ENCODE results near the gene MPV17L2.

Gene MPV17L2

GRCh38 chr19:18233224-18233825 is 40.3 kb downstream of the MPV17L2 start:
- no peaks in the 10 kb centered on the region for H4K20me1 ChIP-seq (ENCODE audit: control insufficient read depth, insufficient read depth, low read depth, low read length)
- no peak overlapping the region for H3K4me2 ChIP-seq (ENCODE audit: low read length)
- H3K9me3 ChIP-seq (ENCODE audit: control insufficient read depth, insufficient read depth, low read length): no peaks in the 10 kb centered on the region
- TF ChIP-seq EZH2phosphoT487 (IDR thresholded peaks at IDR 0.05; ENCODE audit: borderline replicate concordance, low read length): no peak
- TF ChIP-seq CTCF (IDR thresholded peaks at IDR 0.05; ENCODE audit: low read depth, low read length, poor library complexity, severe bottlenecking): no peak
- H3K4me1 ChIP-seq (ENCODE audit: control insufficient read depth, low read length): peaks cover 35% of the 10 kb centered on the region
- H3K4me3 ChIP-seq (ENCODE audit: low read length): no peak overlapping the region
- H3K27me3 ChIP-seq (ENCODE audit: control insufficient read depth, low read length): peaks cover 32% of the 10 kb centered on the region
- no peak overlapping the region for H3K27ac ChIP-seq (ENCODE audit: low read depth, low read length)
- no peaks in the 10 kb centered on the region for H3K36me3 ChIP-seq (ENCODE audit: control insufficient read depth, low read length)
- H3F3A ChIP-seq (ENCODE audit: control insufficient read depth, insufficient read depth): peaks cover 8% of the 10 kb centered on the region
- H3K79me2 ChIP-seq (ENCODE audit: control insufficient read depth, low read length): no peaks in the 10 kb centered on the region
- no peaks in the 10 kb centered on the region for H3K9me2 ChIP-seq (replicated peaks; ENCODE audit: control insufficient read depth, low read length)

GRCh38 chr19:18234194-18234593 is 41.2 kb downstream of the MPV17L2 start:
- Histone ChIP-seq H3K79me2 (ENCODE audit: control insufficient read depth, low read length) (no peaks in the 10 kb centered on the region), H3K27ac (ENCODE audit: low read depth, low read length) (no peak overlapping the region), H3K36me3 (ENCODE audit: control insufficient read depth, low read length) (no peaks in the 10 kb centered on the region), H3K9me2 (replicated peaks; ENCODE audit: control insufficient read depth, low read length) (no peaks in the 10 kb centered on the region), H3F3A (ENCODE audit: control insufficient read depth, insufficient read depth) (peaks cover 4% of the 10 kb centered on the region), H3K4me3 (ENCODE audit: low read length) (no peak overlapping the region), H3K4me2 (ENCODE audit: low read length) (no peak overlapping the region), H4K20me1 (ENCODE audit: control insufficient read depth, insufficient read depth, low read depth, low read length) (no peaks in the 10 kb centered on the region), H3K4me1 (ENCODE audit: control insufficient read depth, low read length) (peaks cover 35% of the 10 kb centered on the region), H3K27me3 (ENCODE audit: control insufficient read depth, low read length) (peaks cover 36% of the 10 kb centered on the region), H3K9me3 (ENCODE audit: control insufficient read depth, insufficient read depth, low read length) (no peaks in the 10 kb centered on the region)
- TF ChIP-seq EZH2phosphoT487 (IDR thresholded peaks at IDR 0.05; ENCODE audit: borderline replicate concordance, low read length) (no peak), CTCF (IDR thresholded peaks at IDR 0.05; ENCODE audit: low read depth, low read length, poor library complexity, severe bottlenecking) (no peak)

- no peak for TF ChIP-seq EZH2phosphoT487 (IDR thresholded peaks at IDR 0.05; ENCODE audit: borderline replicate concordance, low read length)
- no peak for TF ChIP-seq CTCF (IDR thresholded peaks at IDR 0.05; ENCODE audit: low read depth, low read length, poor library complexity, severe bottlenecking)
- H3K27me3 ChIP-seq (ENCODE audit: control insufficient read depth, low read length): peaks cover 33% of the 10 kb centered on the region
- no peaks in the 10 kb centered on the region for H3K9me2 ChIP-seq (replicated peaks; ENCODE audit: control insufficient read depth, low read length)
- H3K79me2 ChIP-seq (ENCODE audit: control insufficient read depth, low read length): no peaks in the 10 kb centered on the region
- no peak overlapping the region for H3K4me2 ChIP-seq (ENCODE audit: low read length)
- no peaks in the 10 kb centered on the region for H3K9me3 ChIP-seq (ENCODE audit: control insufficient read depth, insufficient read depth, low read length)
- no peaks in the 10 kb centered on the region for H3F3A ChIP-seq (ENCODE audit: control insufficient read depth, insufficient read depth)
- no peaks in the 10 kb centered on the region for H3K36me3 ChIP-seq (ENCODE audit: control insufficient read depth, low read length)
- H3K27ac ChIP-seq (ENCODE audit: low read depth, low read length): no peak overlapping the region
- H3K4me3 ChIP-seq (ENCODE audit: low read length): no peak overlapping the region
- H4K20me1 ChIP-seq (ENCODE audit: control insufficient read depth, insufficient read depth, low read depth, low read length): no peaks in the 10 kb centered on the region
- H3K4me1 ChIP-seq (ENCODE audit: control insufficient read depth, low read length): peaks cover 3% of the 10 kb centered on the region; the same call in 1 of the 2 replicates
These were observed 46.3 kb downstream of the MPV17L2 start for GRCh38 chr19:18239303-18239702.
